BE2C (cell line): ENCODE data around the gene TMPRSS13.

Experiments
- DNase-seq: peaks from one replicate; pipeline ENCODE4 v3.0.0-alpha.2; 2020
- H3K27me3 ChIP-seq: fragments of 250-450 bp; sonication (Bioruptor Pico); 2 replicates; pipeline ENCODE4 v1.5.1; 2020; ENCODE audit warnings: mild to moderate bottlenecking
- H3K36me3 ChIP-seq: fragments of 250-450 bp; sonication (Bioruptor Pico); 2 replicates; pipeline ENCODE4 v1.5.1; 2020; ENCODE audit warnings: mild to moderate bottlenecking
- H3K4me1 ChIP-seq: fragments of 250-450 bp; sonication (Bioruptor Pico); 2 replicates; pipeline ENCODE4 v1.5.1; 2020
- H3K4me3 ChIP-seq: 2 replicates; pipeline ENCODE4 v1.5.1; 2011; ENCODE audit warnings: low read depth, low read length
- H3K9me3 ChIP-seq: fragments of 250-450 bp; sonication (Bioruptor Pico); 2 replicates; pipeline ENCODE4 v1.5.1; 2020
- TF ChIP-seq, protein P1 (sequence below): IDR thresholded peaks from 2 replicates; pipeline ENCODE4 v1.5.1; 2012; ENCODE audit warnings: mild to moderate bottlenecking, low read depth, low read length

The TMPRSS13 gene

DNA sequence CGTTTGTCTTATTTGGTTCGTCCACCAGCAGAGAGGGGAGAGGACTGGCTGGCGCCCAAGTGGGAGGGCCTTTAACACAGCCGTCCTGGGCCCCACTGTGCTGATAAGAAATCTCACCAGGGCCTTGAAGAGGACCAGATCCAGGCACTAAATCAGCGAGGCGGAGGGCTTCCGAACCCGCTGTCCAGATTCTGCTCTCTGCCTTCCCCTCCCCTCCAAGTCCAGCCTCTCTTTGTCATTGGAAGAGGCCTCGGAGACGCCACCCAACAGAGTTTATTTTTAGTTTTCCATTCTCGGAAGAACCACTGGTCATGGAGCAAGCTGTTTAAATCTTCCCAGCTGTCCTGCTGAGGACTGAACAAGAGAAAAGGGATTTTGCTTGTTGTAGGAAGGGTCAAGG lies 43.4 kb downstream of the TMPRSS13 start:
- no peaks in the 10 kb centered on the region for H3K9me3 ChIP-seq

DNA sequence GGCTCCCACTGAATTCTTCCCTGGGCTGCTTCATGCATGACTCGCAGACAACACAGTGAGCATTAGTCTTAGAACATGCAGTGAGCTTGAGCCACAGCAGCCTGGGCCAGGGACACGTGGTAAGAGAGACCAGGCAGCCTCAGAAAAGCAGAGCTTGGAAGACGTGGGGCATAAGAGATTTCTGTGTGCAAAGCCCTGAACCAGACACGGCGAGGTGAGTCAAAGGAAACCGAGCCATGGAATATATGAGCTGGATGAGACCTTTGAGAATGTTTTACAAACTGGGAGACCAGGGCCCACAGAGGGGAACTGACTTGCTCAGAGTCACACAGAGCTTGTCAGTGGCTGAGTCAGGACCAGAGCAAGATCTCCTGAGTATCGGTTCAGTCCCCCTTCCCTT lies 44.2 kb downstream of the TMPRSS13 start:
- Histone ChIP-seq H3K36me3 (no peaks in the 10 kb centered on the region), H3K27me3 (no peaks in the 10 kb centered on the region), H3K4me3 (no peak overlapping the region), H3K9me3 (no peaks in the 10 kb centered on the region), H3K4me1 (peaks cover 42% of the 10 kb centered on the region)
- DNase-seq, result peak; percentile 38
- TF ChIP-seq, protein P1, sequence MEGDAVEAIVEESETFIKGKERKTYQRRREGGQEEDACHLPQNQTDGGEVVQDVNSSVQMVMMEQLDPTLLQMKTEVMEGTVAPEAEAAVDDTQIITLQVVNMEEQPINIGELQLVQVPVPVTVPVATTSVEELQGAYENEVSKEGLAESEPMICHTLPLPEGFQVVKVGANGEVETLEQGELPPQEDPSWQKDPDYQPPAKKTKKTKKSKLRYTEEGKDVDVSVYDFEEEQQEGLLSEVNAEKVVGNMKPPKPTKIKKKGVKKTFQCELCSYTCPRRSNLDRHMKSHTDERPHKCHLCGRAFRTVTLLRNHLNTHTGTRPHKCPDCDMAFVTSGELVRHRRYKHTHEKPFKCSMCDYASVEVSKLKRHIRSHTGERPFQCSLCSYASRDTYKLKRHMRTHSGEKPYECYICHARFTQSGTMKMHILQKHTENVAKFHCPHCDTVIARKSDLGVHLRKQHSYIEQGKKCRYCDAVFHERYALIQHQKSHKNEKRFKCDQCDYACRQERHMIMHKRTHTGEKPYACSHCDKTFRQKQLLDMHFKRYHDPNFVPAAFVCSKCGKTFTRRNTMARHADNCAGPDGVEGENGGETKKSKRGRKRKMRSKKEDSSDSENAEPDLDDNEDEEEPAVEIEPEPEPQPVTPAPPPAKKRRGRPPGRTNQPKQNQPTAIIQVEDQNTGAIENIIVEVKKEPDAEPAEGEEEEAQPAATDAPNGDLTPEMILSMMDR, result no peak

More for the DNA sequence above, 43.4 kb downstream of the TMPRSS13 start:
- DNase-seq, result peak; percentile 90
- no peaks in the 10 kb centered on the region for H3K27me3 ChIP-seq
- TF ChIP-seq, protein P1, result no peak
- H3K36me3 ChIP-seq, result no peaks in the 10 kb centered on the region
- peak overlapping the region; percentile 34 for H3K4me3 ChIP-seq
- H3K4me1 ChIP-seq, result peaks cover 42% of the 10 kb centered on the region

DNA sequence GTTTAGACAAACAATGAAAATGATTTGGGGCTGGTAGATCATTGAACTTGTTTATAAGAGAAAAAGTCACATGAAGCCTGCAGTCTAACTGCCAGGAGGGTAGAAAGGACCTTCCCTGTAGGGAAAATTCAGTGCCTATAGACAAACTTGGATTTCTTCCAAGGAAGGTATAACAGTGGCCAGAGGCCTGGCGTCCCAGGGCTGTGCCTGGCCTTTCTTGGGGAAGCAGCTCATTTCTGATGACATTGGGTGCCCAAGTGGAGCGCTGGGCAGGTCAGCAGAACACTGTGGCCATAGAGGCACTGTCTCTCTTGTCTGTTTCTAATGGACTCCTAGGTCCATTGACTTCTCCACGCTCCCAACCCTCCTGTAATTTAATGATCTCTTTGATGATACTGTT lies 46.1 kb downstream of the TMPRSS13 start:
- H3K27me3 ChIP-seq, result no peaks in the 10 kb centered on the region
- H3K4me1 ChIP-seq, result peaks cover 42% of the 10 kb centered on the region
- H3K4me3 ChIP-seq, result 0 out of 2 replicates have a peak overlapping the region, but pooled peaks have one; percentile 4
- no peak for DNase-seq
- H3K36me3 ChIP-seq, result no peaks in the 10 kb centered on the region
- TF ChIP-seq, protein P1, result no peak
- no peaks in the 10 kb centered on the region for H3K9me3 ChIP-seq

DNA sequence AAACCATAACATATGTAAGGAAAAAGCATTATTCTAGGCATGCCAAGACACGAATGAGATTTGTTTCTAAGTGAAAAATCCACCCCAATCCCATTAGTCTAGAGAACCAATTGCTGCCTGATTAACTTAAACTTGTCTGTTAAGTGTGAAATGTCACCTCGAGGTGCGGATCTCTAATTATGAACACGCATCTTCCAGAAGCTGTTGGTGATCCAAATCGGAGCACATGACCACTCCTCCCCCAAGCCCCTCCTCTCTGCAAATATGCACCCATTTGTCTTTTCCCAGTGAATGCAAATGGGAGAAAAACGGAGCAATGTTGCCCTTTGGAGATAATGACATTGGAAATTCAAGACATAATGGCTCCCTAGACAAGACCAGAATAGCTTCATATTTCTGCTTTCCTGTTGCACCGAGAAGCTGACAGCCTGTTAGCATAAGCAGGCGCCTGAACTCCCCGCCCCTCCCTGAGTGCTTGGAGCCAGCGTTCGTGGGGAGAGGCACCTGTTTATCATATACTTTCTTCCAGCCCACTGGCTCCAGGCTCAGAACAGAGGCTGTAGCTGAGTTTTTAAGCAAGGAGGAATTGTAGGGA lies 46.8 kb downstream of the TMPRSS13 start:
- 0 out of 2 replicates have a peak overlapping the region, but pooled peaks have one; percentile 4 for H3K4me3 ChIP-seq
- no peaks in the 10 kb centered on the region for H3K27me3 ChIP-seq
- no peaks in the 10 kb centered on the region for H3K36me3 ChIP-seq
- DNase-seq, result peak; percentile 45
- H3K9me3 ChIP-seq, result no peaks in the 10 kb centered on the region
- TF ChIP-seq, protein P1, result no peak
- peaks cover 47% of the 10 kb centered on the region for H3K4me1 ChIP-seq

DNA sequence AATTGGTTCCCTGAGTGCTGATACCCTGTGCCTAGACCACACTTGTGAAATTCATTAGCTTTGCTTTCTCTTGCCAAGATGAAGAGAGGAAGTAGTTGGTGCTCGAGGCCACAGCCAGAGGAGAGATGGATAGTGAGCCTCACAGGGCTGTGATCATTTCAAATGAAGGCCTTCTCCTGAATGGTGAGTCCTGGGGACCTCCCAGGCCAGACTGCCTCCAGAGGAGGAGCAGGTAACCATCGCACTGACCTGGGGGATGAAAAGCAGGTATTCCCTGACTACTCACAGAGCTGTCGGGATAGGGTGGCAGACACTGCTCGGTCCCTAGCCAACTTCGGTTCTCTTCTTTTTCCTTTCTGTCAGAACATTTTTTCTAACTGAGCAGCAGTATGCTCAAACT lies 48.0 kb downstream of the TMPRSS13 start:
- no peak overlapping the region for H3K4me3 ChIP-seq
- H3K27me3 ChIP-seq, result no peaks in the 10 kb centered on the region
- H3K36me3 ChIP-seq, result no peaks in the 10 kb centered on the region
- peaks cover 48% of the 10 kb centered on the region for H3K4me1 ChIP-seq
- no peaks in the 10 kb centered on the region for H3K9me3 ChIP-seq
- DNase-seq, result no peak
- TF ChIP-seq, protein P1, result no peak
